Heart right ventricle (tissue), 16 donors: ENCODE measurements around the gene FANCE. TPM values are rescaled to one million over a fixed set of nuclear protein-coding genes. Genes with fewer than 3 reads are reported as not detected.

Source experiments
- ATAC-seq, 8 donors: fragments of 200-7000 bp; cut with Tn5 transposase; one replicate each; pipeline ENCODE4 v1.9.1; 2020; ENCODE audit warnings: mild to moderate bottlenecking in 8 of 8, moderate library complexity in 8 of 8, moderate number of reproducible peaks in 1 of 8
- DNase-seq, 2 donors: peaks; one replicate each; pipeline ENCODE4 v3.0.0-alpha.2; 2020
- H3K27ac ChIP-seq, 10 donors: fragments of 200-600 bp; sonication (generic) in 2 of 10; one replicate each; pipeline versions ENCODE4 v1.5.0 to v1.8.0; 2020 to 2022; ENCODE audit warnings: mild to moderate bottlenecking in 3 of 10
- H3K27me3 ChIP-seq, 7 donors: fragments of 200-600 bp; one replicate each; pipeline ENCODE4 v1.8.0; 2021 to 2022; ENCODE audit warnings: mild to moderate bottlenecking in 2 of 7
- H3K36me3 ChIP-seq, 9 donors: fragments of 200-600 bp; sonication (generic) in 1 of 9; one replicate each; pipeline versions ENCODE4 v1.5.0 to v1.8.0; 2020 to 2022; ENCODE audit warnings: mild to moderate bottlenecking in 2 of 9
- H3K4me1 ChIP-seq, 9 donors: fragments of 200-600 bp; sonication (generic) in 1 of 9; one replicate each; pipeline versions ENCODE4 v1.5.0 to v1.8.0; 2020 to 2022; ENCODE audit warnings: mild to moderate bottlenecking in 4 of 9
- H3K4me3 ChIP-seq, 10 donors: fragments of 200-600 bp; sonication (generic) in 2 of 10; one replicate each; pipeline versions ENCODE4 v1.5.0 to v1.8.0; 2020 to 2022; ENCODE audit warnings: mild to moderate bottlenecking in 7 of 10, moderate library complexity in 2 of 10
- H3K9me3 ChIP-seq, 11 donors: fragments of 200-600 bp in 10 of 11; sonication (generic) in 2 of 11; one replicate each; pipeline versions ENCODE4 v1.5.0 to v1.8.0; 2013 to 2022; ENCODE audit warnings: mild to moderate bottlenecking in 2 of 11, control low read depth in 1 of 11, moderate library complexity in 1 of 11
- CTCF ChIP-seq, 9 donors: fragments of 200-600 bp; sonication (generic) in 2 of 9; IDR thresholded peaks; one replicate each; pipeline versions ENCODE4 v1.5.0 to v1.8.0; 2021 to 2022; ENCODE audit warnings: antibody characterized with exemption in 9 of 9, mild to moderate bottlenecking in 5 of 9, moderate library complexity in 1 of 9
- WGBS, 2 donors: extraction: QIAGEN DNeasy Blood & Tissue Kit; methylation state at CpG; one replicate each; pipeline ENCODE4 v1.1.7; 2013; ENCODE audit warnings: inconsistent platforms in 1 of 2; 5-methylcytosine and 5-hydroxymethylcytosine counted together
- intact Hi-C, 10 donors: fragments of 100-400 bp; cut with DNase I; formaldehyde crosslinking; loops; one replicate each; pipeline versions ENCODE4 v1.11.1 to v1.14.2; 2022
- polyA plus RNA-seq, 2 donors: library from polyadenylated mRNA; stranded (reverse); fragments of 200-250 nt; gene quantifications; one replicate each; pipeline ENCODE4 v1.2.3, GENCODE V29; 2013
- total RNA-seq, 10 donors: library from RNA; stranded (reverse); fragmentation: NEBNext Ultra II Directional in 3 of 10; extraction: Animal tissue kit (Norgen Biotek cat#: 25700) in 3 of 10; gene quantifications; one replicate each; pipeline versions ENCODE4 v1.2.1 to v1.2.4, GENCODE V29; 2021 to 2023
- donor health status: Arrhythmogenic right ventricular cardiomyopathy.
- donor health status: ischemic (EF 13 %, LVEDD 7.1; RV severe dilation, severe dysfunction).
- donor health status: healthy with polysubstance abuse.
- donor health status: DM: no; HTN: yes; CAD: no.
- donor health status: DM: no; HTN: no; CAD: no.
- donor health status: ischemic (EF 25% LVEDD 6.9; RV normal size, moderate dysfunction).
- donor health status: ischemic (EF 25% LVEDD 5.7; RV mildly dilated, moderate dysfunction).
- donor health status: healthy.
- donor health status: DM: yes; HTN: yes; CAD: no.
- donor health status: Ischemic cardiomyopathy.
- donor health status: ischemic (EF 35%, LVEDD 5.7; RV mildly dilated, moderate dysfunction).
- donor health status: nonischemic (EF 11% LVEDD 7.7; RV severe dilation, severe dysfunction).
- donor health status: DM: yes; HTN: yes; CAD: no.
- donor health status: PGD.
- donor health status: ischemic (EF 29% LVEDD 5.4; RV normal size, mild dysfunction).
- donor health status: nonischemic (EF 23%, LVEDD 6.1; RV moderate dilation, normal function).

FANCE gene
- total and polyA plus RNA-seq, 12 donors, result 1.5 to 5.3 (median 2.9) TPM

DNA sequence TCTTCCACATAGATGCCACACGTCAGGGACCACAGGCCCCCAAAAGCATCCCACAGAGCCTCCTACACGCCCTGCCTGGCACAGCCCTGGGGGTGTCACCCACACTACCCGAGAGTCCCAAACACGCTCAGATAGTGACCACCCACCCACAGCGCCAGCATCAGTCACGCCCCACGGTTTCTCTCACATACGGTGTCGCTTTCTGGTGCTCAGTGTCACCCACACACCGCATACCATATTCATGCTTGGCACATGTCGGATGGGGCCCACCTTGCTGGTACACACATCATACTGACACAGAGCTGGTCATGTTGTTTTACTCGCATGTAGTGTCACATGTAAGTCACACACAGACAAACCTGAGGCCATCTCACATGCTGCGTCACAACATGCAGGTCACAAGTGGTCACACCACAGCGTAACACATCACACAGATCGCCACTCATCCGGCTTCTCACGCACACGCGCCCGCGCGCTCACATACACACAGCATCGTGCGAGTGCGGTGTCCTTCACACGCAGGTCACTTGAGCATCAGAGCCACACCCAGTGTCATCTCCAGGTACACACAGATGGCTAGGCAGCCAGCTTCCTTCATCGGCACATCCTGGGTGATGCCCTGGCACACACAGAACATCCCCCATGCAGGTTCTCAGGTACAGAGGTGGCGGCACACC lies 41.3 kb downstream of the FANCE start:
- no peak for ATAC-seq
- Histone ChIP-seq H3K27ac (peak overlapping the region in 1 of 10 donors; percentile 60), H3K9me3 (no peaks in the 10 kb centered on the region), H3K4me1 (peaks cover 33 to 88% (median 72%) of the 10 kb centered on the region in 9 donors), H3K36me3 (no peaks in the 10 kb centered on the region), H3K4me3 (no peak overlapping the region), H3K27me3 (peaks cover 0 to 75% (median 5%) of the 10 kb centered on the region in 7 donors)
- no peak for TF ChIP-seq CTCF (IDR thresholded peaks at IDR 0.05)
- intact Hi-C loops, result no loop called here
- no peak for DNase-seq
- 83 to 84% methylated on average over 28 of the region's 28 CpGs for WGBS, 2 donors

- intact Hi-C loops, result no loop called here
- Histone ChIP-seq H3K27ac (peak overlapping the region in 6 of 10 donors; percentile 20 to 58 (median 39)), H3K27me3 (peaks cover 0 to 82% (median 5%) of the 10 kb centered on the region in 7 donors), H3K4me3 (peak overlapping the region in 3 of 10 donors; percentile 4 to 22 (median 17)), H3K36me3 (no peaks in the 10 kb centered on the region), H3K4me1 (peaks cover 33 to 84% (median 70%) of the 10 kb centered on the region in 9 donors), H3K9me3 (no peaks in the 10 kb centered on the region)
- WGBS, 2 donors, result 4 to 6% methylated on average over 4 of the region's 4 CpGs
- DNase-seq (no peak), ATAC-seq (no peak)
- no peak for TF ChIP-seq CTCF (IDR thresholded peaks at IDR 0.05)
Measured at GRCh38 chr6:35494161-35494563, 42.0 kb downstream of the FANCE start.

GRCh38 chr6:35495258-35496035 lies 43.3 kb downstream of the FANCE start:
- DNase-seq, result no peak
- intact Hi-C loops, result loop anchor here in 1 of 10 donors (2.0 kb wide), 1 partner anchor 27 kb away; the partner anchor contains the start of gene RPL10A
- no peaks in the 10 kb centered on the region for H3K36me3 ChIP-seq
- 59 to 65% methylated on average over 9 of the region's 9 CpGs for WGBS, 2 donors
- peak overlapping the region in 8 of 10 donors; percentile 89 to 98 (median 96) for H3K27ac ChIP-seq
- peak overlapping the region; percentile 70 to 95 (median 83) for H3K4me3 ChIP-seq
- TF ChIP-seq CTCF (IDR thresholded peaks at IDR 0.05), result no peak
- H3K4me1 ChIP-seq, result peaks cover 28 to 77% (median 62%) of the 10 kb centered on the region in 9 donors
- no peak for ATAC-seq
- peaks cover 0 to 85% (median 5%) of the 10 kb centered on the region in 7 donors for H3K27me3 ChIP-seq
- H3K9me3 ChIP-seq, result no peaks in the 10 kb centered on the region

- intact Hi-C loops, result loop anchor here in 1 of 10 donors (2.0 kb wide), 1 partner anchor 27 kb away; the partner anchor contains the start of gene RPL10A
- Histone ChIP-seq H3K4me3 (peak overlapping the region; percentile 70 to 95 (median 83)), H3K36me3 (no peaks in the 10 kb centered on the region), H3K27me3 (peaks cover 0 to 88% (median 5%) of the 10 kb centered on the region in 7 donors), H3K27ac (peak overlapping the region; percentile 72 to 98 (median 95)), H3K9me3 (no peaks in the 10 kb centered on the region), H3K4me1 (peaks cover 25 to 76% (median 55%) of the 10 kb centered on the region in 9 donors)
- peak; percentile 10 to 45 (median 32) for ATAC-seq
- no peak for TF ChIP-seq CTCF (IDR thresholded peaks at IDR 0.05)
- peak; percentile 50 to 54 for DNase-seq
- 4 to 5% methylated on average over 59 to 63 of the region's 63 CpGs for WGBS, 2 donors
Measured at GRCh38 chr6:35496036-35496840, 44.1 kb downstream of the FANCE start.
